Sigmoid colon (tissue), 4 donors: ENCODE data around the gene REX1BD.

Experiments used
- EP300 ChIP-seq, 4 donors: sonication (generic); formaldehyde crosslinking; IDR thresholded peaks; one replicate each; pipeline ENCODE4 v1.6.1; 2017; ENCODE audit warnings: antibody characterized with exemption in 4 of 4
- TF ChIP-seq, protein P1 (sequence below), 4 experiments: fragments of 450-650 bp in 3 of 4; fragments of 200-600 bp in 1 of 4; IDR thresholded peaks; one replicate each; pipeline ENCODE4 v1.5.1; 2016 to 2019; ENCODE audit warnings: antibody characterized with exemption in 4 of 4, mild to moderate bottlenecking in 3 of 4, moderate library complexity in 2 of 4

DNA sequence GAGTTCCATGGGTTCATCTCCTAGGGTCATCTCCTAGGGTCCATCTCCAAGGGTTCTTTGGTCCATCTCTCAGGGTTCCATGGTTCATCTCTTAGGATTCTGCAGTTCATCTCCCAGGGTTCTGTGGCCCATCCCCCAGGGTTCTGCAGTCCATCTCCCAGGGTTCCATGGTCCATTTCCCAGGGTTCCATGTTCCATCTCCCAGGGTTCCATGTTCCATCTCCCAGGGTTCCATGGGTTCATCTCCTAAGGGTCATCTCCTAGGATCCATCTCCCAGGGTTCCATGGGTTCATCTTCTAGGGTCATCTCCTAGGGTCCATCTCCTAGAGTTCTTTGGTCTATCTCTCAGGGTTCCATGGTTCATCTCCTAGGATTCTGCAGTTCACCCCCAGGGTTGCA, 29.0 kb downstream of the REX1BD start:
- TF ChIP-seq, protein P1, sequence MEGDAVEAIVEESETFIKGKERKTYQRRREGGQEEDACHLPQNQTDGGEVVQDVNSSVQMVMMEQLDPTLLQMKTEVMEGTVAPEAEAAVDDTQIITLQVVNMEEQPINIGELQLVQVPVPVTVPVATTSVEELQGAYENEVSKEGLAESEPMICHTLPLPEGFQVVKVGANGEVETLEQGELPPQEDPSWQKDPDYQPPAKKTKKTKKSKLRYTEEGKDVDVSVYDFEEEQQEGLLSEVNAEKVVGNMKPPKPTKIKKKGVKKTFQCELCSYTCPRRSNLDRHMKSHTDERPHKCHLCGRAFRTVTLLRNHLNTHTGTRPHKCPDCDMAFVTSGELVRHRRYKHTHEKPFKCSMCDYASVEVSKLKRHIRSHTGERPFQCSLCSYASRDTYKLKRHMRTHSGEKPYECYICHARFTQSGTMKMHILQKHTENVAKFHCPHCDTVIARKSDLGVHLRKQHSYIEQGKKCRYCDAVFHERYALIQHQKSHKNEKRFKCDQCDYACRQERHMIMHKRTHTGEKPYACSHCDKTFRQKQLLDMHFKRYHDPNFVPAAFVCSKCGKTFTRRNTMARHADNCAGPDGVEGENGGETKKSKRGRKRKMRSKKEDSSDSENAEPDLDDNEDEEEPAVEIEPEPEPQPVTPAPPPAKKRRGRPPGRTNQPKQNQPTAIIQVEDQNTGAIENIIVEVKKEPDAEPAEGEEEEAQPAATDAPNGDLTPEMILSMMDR (IDR thresholded peaks at IDR 0.05): no peak
- TF ChIP-seq EP300 (IDR thresholded peaks at IDR 0.05): no peak
